GM23248 (cell line): Measurements from ENCODE around the gene FGGY.

Source experiments
- EZH2 ChIP-seq: fragments of 200-600 bp; sonication (generic); IDR thresholded peaks from 2 replicates; pipeline ENCODE4 v1.6.1; 2018; ENCODE audit warnings: antibody characterized with exemption, mild to moderate bottlenecking; ENCODE audit not compliant: insufficient read depth, poor library complexity, severe bottlenecking
- EZH2phosphoT487 ChIP-seq: fragments of 200-600 bp; sonication (generic); IDR thresholded peaks from 2 replicates; pipeline ENCODE4 v1.6.1; 2018; ENCODE audit warnings: antibody characterized with exemption, moderate library complexity, mild to moderate bottlenecking, low read depth; ENCODE audit not compliant: insufficient read depth

DNA sequence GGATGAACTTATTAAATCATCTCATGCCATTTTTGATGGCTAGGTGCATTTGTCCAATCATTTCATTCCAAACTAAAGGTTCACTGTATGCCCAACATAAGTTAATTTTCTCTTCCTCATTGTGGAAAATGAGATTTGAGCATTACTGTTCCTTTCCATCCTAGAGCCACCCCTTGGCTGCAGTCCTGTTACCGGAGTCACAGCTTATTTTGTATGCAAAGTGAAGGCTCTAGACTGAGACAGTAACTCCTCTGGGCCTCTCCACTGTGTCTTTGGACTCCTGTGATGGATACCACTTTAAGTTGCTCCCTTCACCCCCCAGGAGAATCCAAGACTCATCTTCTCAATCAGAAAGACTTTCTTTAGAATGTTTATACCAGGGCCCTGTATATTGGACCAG, 59.7 kb downstream of the FGGY start:
- TF ChIP-seq EZH2phosphoT487 = no peak
- no peak for TF ChIP-seq EZH2
